Measurements from ENCODE around the gene ADAMTS2.

DNA sequence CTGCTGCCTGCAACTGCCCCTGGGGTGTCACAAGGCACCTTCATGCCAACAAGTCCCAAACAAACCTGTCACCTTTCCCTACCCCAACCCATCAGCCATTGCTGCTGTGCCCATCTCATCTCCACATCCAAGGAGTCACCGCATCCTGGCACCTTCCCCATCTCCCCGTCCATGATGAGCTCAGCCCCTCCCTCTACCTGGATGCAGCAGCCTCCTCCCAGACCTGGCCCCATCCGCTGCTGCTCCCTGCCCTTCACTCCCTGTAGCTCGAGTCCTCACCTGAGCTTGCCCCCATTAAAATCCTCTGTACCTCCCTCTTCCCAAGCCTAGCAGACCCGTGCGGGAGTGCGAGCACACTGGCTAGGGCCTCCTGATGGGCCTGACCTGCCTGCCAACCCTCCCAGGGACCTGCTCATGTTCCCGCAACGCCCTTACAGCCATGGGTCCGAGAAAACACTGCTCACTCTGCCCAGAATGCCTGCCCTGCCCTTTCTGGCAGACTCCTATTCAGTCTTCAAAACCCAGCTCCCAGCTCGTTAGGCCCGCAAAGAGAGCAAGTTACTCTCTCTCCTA is 110.6 kb downstream of the ADAMTS2 start:
- TF ChIP-seq, protein P1, sequence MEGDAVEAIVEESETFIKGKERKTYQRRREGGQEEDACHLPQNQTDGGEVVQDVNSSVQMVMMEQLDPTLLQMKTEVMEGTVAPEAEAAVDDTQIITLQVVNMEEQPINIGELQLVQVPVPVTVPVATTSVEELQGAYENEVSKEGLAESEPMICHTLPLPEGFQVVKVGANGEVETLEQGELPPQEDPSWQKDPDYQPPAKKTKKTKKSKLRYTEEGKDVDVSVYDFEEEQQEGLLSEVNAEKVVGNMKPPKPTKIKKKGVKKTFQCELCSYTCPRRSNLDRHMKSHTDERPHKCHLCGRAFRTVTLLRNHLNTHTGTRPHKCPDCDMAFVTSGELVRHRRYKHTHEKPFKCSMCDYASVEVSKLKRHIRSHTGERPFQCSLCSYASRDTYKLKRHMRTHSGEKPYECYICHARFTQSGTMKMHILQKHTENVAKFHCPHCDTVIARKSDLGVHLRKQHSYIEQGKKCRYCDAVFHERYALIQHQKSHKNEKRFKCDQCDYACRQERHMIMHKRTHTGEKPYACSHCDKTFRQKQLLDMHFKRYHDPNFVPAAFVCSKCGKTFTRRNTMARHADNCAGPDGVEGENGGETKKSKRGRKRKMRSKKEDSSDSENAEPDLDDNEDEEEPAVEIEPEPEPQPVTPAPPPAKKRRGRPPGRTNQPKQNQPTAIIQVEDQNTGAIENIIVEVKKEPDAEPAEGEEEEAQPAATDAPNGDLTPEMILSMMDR (conservative IDR thresholded peaks at IDR 0.05; ENCODE audit: low read depth in 2 of 2) = no peak
- TF ChIP-seq STAT1 (IDR thresholded peaks at IDR 0.05; ENCODE audit: unreplicated experiment) (no peak), POLR2AphosphoS5 (IDR thresholded peaks at IDR 0.05; ENCODE audit: low read depth) (no peak), NANOG (IDR thresholded peaks at IDR 0.05; ENCODE audit: borderline replicate concordance) (no peak), EZH2phosphoT487 (IDR thresholded peaks at IDR 0.05; ENCODE audit: unreplicated experiment) (no peak), CREB1 (CRISPR knock-in tag; IDR thresholded peaks at IDR 0.05; ENCODE audit: low read depth) (no peak), EZH2 (IDR thresholded peaks at IDR 0.05; ENCODE audit: low read depth, unreplicated experiment) (no peak), ZNF114 (CRISPR knock-in tag; IDR thresholded peaks at IDR 0.05) (no peak), ZNF331 (CRISPR knock-in tag; IDR thresholded peaks at IDR 0.05; ENCODE audit: low read depth) (no peak), JUNB (IDR thresholded peaks at IDR 0.05; ENCODE audit: unreplicated experiment) (no peak)
- TF ChIP-seq, protein P2, sequence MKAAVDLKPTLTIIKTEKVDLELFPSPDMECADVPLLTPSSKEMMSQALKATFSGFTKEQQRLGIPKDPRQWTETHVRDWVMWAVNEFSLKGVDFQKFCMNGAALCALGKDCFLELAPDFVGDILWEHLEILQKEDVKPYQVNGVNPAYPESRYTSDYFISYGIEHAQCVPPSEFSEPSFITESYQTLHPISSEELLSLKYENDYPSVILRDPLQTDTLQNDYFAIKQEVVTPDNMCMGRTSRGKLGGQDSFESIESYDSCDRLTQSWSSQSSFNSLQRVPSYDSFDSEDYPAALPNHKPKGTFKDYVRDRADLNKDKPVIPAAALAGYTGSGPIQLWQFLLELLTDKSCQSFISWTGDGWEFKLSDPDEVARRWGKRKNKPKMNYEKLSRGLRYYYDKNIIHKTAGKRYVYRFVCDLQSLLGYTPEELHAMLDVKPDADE (IDR thresholded peaks at IDR 0.05) = no peak
- TF ChIP-seq, protein P3, sequence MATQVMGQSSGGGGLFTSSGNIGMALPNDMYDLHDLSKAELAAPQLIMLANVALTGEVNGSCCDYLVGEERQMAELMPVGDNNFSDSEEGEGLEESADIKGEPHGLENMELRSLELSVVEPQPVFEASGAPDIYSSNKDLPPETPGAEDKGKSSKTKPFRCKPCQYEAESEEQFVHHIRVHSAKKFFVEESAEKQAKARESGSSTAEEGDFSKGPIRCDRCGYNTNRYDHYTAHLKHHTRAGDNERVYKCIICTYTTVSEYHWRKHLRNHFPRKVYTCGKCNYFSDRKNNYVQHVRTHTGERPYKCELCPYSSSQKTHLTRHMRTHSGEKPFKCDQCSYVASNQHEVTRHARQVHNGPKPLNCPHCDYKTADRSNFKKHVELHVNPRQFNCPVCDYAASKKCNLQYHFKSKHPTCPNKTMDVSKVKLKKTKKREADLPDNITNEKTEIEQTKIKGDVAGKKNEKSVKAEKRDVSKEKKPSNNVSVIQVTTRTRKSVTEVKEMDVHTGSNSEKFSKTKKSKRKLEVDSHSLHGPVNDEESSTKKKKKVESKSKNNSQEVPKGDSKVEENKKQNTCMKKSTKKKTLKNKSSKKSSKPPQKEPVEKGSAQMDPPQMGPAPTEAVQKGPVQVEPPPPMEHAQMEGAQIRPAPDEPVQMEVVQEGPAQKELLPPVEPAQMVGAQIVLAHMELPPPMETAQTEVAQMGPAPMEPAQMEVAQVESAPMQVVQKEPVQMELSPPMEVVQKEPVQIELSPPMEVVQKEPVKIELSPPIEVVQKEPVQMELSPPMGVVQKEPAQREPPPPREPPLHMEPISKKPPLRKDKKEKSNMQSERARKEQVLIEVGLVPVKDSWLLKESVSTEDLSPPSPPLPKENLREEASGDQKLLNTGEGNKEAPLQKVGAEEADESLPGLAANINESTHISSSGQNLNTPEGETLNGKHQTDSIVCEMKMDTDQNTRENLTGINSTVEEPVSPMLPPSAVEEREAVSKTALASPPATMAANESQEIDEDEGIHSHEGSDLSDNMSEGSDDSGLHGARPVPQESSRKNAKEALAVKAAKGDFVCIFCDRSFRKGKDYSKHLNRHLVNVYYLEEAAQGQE (IDR thresholded peaks at IDR 0.05; ENCODE audit: unreplicated experiment) = no peak

Measured in GM23338 (cell line).